ENCODE data around the gene HECW1.
"Not testable (repeated sequence)": the region's sequence is repeated elsewhere in the genome, so short reads cannot be mapped to it uniquely, and the experiment has no call there.

HECW1 gene

DNA sequence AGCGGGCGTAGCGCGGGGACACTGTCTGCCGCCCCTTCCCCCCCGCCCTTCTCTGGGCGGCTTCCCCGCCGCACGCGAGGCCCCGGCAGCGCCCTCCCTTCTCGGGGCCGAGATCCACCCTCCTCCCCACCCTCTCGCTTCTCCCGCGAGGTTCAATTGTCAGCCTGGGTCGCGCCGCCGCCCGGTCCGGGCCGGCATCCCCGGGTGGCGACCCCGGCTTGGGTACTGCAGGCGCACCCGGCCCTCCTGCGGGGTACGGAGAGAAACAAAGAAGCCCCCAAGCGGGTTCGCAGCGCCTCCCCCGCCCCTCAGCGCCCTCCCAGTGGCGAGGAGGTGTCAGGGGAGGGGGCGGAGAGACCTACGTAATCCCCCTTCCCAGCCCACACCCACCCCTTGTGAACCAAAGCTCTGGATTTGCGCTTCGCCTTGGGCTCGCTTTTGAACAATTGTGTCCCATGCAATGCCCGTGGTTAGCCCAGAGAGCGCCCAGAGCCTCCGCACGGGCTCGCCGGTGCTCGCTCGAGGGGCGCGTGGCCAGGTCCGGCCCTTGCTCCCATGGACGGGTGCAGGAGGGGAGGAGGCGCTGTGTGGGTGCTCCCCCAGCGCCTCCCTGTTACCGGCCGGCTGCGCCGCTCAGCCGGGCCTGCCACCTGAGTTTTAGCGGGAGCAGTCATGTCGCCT, 634 bp downstream of the HECW1 start:
- no peak for DNase-seq

DNA sequence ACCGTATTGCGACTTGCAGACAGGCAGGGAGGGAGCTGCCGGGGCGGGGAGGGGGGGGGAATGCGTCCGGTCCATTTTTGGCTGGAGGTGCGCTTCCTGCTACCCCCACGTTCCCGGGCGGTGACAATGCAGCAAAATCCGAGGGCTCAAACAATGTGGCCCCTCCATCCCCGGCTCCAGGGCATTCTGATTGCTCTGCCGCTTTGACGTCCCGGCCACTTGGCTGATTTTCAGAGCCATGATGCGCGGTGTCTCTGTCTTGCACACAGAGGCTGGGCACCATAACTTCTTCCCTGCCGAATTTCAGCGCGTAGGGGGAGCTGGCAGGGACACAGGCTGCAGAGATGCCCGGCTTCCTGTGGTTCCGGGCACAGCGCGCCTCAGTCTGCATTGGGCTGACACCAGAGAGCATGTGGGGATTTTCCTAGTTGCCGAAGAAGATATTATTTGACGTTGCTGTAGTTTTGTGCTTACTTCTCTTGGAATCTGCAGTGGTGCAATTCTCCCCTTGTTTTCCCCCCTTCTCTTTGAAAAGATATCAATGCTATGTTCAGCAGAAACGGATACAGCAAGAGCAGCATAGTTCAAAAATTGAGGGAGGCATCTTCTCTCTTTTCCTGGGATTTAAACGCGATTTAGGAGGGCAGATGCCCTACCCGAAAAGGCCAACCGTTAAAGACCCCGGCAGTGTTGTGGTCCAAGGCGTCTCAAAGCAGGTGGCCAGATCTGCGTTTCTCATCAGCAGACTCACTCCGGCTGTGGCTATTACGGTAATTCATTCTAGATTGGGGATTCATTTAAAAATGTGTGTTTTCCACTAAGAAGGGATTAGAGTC, 1.4 kb downstream of the HECW1 start:
- no peak for DNase-seq

DNA sequence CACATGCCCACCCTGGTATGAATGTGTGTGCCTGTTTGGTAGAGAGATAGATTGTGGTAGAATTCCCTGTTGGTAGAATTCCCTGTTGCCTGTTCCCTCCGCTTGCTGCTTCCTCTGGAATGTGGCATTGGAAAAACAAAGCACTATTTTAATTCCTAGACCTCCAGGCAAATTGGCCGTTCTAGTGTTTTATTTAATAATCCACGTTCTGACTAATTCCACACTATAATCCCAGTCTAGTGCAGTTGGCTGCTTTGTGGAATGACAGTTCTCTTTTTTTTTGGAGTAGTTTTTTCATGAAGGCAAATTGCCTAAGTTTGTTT, 2.0 kb downstream of the HECW1 start:
- DNase-seq = no peak

DNA sequence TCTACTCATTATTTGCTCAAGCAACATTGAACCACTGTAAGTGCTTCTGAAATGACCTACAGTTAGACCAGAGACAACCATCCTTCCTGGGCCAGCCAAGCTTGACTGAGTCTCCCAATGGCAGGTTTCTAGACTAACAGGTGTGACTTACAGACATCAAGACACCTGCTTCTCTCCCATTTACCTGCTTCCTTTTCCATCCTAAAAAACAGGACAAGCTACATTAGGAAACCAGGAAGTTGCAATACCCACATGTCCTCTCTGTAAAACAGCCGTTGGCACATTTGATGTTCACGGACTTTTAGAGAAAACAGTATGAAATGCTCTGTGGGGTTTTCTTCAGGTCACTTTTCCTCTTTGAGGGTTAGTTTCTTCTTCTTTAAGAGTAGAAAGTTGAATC, 4.0 kb downstream of the HECW1 start:
- no peak for DNase-seq

DNA sequence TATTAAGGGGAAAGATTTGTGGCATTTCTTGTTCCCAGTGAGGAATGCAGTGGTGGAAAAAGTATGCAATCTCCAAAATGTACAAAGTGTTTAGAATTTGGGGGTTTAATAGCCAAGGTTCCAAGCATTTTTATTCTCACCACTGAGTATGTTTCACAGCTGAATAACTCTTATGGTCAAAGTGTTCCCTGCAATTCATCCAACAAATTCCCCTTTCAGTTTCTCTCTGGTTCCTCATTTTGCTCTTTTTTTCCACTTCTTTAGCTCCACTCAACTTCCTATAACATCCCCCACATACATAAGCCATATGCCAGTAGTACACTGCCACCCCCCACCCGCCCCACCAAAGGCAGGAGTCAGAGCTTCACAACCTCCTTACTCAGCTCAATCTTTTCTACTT, 4.6 kb downstream of the HECW1 start:
- no peak for DNase-seq

DNA sequence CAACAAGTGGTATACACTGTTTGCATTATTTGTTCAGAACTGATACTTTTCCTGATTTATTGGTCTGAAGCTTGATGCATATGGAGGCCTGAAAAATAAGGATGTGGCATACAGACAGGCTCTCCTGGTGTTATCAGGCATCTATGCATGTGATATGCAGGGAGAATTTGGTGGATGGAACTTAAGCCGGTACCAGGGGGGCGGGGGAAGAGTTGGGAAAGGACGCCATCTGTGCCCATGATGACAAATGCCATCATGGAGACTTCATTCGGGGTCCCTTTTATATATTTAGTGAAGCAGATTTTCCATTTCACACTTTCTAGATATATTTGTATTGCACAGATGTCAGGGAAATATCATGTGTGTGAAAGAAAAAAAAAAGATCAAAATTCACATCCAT, 5.4 kb downstream of the HECW1 start:
- DNase-seq = no peak

DNA sequence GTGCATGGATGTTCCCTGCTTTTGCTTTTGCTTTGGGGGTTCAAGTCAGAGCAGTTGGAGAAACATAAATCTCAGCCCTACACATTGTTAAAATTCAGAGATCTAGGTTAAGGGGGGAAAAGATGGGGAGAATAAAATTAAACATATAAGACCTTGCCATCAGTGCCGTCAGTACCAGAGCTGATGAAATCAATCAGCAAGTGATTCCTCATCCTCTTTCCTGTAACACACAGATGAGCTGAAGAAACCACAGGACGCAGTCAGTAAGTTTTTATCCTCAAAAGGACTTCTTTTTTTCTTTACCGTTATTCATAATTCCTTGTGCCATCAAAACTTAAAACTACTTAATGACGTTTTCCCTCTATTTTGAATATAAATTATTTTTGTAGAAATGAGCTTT, 5.9 kb downstream of the HECW1 start:
- DNase-seq = no peak

DNA sequence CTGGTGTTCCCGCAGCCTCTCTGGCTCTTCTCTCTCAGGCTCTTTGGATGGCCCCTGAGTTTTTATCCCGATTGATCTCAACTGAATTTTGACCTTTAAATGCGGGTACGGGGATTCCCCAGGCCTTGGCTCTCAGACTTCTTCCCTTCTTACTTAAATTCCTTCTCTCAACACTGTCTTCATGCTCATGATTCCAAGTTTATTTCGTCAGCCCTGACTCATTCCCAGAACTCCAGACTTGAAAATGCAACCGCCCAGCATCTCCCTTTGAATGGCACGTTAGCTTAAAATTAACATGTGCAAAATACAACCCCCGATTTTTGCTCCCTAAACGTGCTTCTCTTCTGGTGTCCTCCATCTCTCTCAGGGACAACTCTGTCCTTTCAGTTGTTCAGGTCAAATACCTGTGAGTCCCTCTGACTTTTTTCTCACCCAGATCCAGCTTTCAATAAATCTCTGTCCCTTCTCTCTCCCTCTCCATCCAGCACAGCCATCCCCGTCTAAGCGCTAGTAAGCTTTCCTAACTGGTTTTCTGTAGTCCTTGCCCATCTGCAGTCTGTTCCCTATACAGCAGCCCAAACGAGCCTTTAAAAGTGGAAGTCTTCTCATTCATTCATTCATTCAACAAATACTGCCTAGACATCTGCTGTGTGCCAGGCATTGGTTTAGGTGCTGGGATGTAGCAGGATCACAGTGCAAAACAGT, 7.1 kb downstream of the HECW1 start:
- DNase-seq = no peak

DNA sequence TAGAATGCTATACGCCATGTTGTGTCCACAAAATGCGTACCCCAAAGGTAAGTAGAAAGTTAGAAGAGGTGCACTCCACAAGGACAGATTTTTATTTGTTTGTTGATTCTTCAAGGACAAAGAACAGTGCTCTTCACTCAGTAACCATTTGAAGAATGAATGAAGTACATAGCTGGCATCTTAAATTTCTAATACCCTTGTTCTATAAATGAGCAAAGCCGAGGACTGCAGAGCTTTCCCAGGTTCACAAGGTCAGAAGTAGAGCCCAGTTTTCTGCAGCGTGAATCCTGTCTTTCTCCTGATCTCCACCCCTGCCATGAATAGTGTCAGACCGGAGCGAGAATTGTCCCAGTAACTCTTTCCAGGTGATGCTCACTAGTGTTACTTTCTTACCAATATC, 9.5 kb downstream of the HECW1 start:
- DNase-seq = no peak

DNA sequence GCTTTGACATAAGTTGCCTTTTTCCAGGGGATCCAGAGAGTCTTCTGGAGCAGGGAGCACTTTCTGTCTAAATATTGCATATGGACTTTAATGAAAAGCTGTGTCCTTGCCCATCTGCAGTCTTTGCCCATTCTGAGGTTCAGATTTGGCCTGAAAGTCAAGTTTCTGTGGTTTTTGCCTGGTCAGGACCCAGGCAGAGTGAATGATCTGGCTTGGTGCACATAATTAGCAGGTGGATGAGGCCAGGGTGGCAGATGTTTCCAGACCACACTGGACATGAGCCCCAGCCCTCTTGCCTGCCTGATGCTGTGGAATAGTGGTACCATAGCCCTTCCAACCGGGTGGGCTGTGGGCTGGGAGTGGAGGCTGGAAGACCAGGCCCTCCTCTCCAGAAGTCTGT, 11.0 kb downstream of the HECW1 start:
- DNase-seq = no peak

DNA sequence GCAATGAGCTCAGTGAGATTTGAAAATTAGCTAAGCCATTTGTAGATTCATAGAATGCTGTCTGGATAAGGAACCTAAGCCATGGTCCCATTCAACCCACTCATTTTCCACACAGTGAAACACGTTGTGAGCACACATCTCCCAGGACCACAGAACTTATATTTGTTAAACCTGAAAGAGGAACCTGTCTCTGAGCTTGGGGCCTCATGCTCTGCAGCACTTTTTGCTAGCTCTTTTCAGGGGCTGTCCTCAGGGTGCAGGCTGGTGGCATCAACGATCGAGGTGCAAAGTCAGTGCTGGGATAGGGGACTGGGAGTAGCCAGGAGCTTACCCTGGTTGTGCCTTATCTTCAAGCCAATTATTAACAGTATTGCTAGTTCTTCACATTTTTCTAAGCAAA, 11.9 kb downstream of the HECW1 start:
- DNase-seq = no peak

DNA sequence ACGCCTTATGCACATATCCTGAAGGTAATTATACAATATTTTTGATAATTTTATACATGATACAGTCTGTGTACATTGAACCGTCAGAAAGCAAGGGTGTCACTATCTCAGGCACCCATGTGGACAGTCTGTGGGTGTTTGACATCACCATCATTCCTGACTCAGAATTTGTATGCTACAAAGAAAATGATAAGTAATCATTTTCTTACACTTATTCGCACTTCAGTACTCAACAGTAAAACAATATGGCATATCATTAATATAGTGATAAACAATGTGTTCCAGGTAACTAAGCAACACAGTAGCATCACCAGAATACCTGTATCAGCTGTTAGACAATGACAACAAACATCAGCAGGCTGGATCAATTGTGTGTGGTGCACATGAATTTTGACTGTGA, 17.9 kb downstream of the HECW1 start:
- no peak for DNase-seq

DNA sequence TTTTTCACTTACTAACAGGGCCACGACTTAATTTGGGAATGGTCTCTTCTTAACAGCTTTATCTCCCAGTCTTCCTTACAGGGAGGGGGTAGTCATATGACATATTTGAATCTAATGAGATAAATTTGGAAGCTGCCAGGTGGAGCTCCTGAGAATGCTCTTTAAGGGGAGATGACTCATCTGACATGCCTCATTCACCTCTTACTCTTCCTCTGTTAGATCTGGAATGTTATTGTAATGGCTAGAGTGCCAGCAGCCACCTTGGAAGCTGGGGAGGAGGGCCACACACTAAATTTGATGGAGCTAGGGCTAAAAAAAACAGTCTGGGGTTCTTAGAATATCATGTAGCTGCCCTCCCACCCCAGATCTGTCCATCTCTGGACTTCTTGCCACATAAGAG, 22.7 kb downstream of the HECW1 start:
- DNase-seq = no peak

DNA sequence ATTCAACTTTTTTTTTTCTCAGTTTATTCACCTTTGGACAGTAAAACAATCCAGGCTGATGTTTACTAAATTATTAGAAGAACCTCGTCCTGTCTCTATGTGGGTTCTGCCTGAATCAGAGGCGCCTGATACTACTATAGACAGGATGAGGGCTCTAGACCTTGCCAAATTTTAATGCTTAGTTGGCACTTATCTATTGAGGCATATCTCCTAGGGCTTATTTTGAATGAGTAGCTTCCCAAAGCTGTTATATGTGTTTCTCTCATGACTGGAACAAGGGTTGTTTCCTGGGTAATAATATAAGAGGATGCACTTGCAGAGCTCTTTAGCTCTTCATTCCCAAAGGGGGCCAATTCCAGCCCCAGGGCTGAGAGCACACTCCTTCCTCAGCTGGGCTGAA, 23.6 kb downstream of the HECW1 start:
- DNase-seq = no peak

DNA sequence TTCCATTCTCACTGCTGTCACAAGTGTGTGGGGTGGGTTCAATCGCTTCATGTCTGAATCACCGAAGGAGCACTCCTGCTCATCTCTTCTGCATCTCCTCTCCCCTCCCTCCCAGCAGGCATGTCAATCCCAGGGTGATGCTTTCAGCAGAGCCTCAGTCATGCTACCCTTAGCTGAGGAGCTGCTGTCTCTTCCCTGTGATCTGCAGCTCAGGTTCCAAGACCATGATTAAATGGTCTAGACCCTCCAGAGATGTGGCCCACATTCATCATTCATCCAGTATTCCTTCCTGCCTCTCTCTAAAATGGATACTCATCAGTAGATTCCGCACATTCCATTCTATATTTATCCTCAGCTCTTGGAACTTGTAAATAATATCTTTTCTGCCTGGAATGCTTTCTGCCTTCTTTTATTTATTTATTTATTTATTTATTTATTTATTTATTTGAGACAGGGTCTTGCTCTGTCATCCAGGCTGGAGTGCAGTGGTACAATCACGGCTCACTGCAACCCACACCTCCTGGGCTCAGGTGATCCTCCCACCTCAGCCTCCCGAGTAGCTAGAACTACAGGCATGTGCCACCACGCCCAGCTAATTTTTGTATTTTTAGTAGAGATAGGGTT, 24.8 kb downstream of the HECW1 start:
- DNase-seq = not testable (repeated sequence)

DNA sequence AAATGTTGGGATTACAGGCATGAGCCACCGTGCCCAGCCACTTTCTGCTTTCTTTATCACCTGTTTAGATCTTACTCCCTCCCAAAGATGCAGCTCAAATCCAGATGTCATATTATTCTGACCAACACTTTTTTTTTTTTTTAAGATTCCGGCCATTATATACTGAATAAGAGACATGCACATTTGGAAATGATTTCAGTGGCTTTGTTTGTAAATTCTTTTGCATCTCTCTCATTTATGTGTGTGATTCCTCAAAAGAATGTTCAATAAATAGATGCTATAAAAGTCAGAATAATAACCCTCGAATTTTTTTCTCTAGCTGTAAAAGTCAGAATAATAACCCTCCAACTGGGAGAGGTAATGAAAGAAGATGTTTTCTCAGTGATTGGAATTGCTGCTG, 25.4 kb downstream of the HECW1 start:
- DNase-seq = no peak

DNA sequence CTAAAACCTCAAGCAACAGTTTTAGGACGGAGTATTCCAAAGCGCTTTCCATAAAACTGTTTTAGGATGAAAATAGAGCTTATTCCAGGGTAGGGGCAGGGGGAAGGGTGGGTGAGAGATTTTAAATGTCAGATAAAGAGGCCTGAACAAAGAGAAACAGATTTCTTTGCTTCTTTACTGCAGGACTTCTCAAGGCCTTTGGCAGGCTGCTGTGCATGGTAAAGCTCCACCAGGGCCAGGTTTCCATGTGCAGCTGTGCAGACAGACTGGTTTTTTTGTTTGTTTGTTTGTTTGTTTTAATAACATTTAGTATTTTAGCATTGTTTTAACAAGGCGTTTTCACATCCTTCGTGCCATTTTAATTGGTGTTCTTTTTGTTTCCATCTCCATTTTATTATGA, 26.3 kb downstream of the HECW1 start:
- no peak for DNase-seq

DNA sequence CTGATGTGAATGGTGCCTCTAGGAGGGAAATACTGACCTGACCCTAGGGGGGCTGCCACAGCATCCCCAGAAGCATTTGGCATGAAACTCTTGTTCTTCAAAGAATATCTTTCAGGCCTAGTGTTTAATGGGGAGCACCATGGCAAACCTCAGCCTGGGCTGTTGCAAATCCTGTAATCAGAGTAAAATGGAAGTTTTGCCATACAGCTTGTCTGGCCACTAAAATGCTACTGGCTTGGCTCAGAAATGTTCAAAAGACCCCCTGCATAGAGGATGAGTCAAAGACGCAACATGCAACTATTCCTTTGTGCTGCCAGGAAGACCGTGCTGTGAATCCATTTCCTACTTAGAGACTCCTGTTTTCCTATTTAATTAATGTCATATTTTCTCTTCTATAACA, 26.7 kb downstream of the HECW1 start:
- DNase-seq = no peak

DNA sequence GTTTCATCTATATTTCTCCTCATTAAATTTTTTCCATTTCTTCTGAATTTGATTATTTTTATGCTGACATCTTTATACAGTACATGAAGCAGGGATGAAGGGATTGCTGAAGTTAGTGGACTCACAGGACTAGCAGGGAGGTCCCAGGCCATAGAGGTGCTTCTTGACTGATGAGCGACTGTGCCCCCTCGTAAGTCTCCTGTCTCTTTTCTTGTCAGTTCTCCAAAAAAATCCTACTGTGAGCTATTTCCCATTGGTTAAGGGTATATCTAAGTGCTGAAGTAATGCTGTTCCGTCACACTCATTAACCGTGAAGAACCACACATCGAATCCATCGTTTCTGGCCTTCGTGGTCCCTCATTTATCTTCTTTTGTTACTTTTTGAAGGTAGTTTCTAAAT, 27.7 kb downstream of the HECW1 start:
- no peak for DNase-seq

DNA sequence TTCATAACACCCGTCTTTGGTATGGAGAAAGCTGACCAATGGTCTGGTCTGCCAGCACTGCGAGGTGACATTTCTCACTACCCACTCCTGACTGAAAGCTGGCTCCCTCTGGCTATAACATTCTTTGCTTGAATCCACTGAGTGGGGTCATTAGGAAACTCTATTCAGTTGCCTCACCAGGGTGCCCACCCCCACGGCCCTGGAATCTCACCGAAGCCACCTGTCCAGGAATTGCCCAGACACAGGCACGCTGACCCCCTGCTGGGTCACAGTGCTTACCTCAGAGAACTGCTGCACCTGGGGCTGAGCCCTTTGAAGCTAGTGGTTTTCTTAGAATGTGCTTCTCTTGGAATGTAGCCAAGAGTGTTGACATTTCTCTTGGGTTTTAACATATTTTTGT, 28.6 kb downstream of the HECW1 start:
- DNase-seq = no peak

DNA sequence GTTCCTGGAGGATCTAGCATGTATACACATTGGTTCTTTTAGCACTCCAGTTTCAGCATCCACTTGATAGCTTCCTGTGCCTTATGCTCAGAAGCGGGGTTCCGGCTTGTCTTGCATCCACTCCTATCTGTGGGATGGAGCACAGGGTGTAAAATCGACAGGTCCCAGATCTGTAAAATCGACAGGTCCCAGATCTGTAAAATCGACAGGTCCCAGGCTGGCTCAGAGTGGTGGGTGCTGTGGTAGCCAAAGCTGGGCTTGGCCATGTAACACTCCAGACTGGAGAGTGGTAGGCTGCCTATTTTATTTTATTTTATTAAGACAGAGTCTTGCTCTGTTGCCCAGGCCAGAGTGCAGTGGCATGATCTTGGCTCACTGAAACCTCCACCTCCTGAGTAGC, 30.3 kb downstream of the HECW1 start:
- no peak for DNase-seq

DNA sequence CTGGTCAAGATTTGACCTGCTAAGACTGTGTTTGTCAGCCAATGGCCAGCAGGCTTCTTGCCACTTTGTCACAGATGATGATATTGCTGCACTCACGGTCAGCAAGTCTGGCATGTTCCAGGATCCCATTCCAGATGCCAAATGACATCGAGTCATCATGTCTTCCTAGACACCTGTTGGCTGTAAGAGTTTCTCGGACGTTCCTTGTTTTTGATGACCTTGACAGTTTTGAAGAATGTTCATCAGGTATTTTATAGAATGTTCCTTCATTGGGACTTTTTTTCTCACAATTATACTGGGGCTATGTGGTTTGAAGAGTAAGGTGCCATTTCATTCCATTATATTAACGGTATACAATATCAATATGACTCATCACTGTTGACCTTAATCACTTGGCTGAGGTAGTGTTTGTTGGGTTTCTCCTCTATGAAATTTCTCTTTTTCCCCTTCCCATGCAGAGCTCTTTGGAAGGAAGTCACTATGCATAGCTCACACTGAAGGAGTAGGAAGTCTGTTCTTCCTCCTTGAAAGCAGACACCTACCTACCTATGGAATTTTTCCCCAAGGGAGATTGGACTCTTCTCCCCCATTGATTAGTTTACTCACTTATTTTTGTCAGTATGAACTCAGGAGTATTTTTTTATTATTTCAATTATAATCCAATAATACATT, 31.6 kb downstream of the HECW1 start:
- no peak for DNase-seq

DNA sequence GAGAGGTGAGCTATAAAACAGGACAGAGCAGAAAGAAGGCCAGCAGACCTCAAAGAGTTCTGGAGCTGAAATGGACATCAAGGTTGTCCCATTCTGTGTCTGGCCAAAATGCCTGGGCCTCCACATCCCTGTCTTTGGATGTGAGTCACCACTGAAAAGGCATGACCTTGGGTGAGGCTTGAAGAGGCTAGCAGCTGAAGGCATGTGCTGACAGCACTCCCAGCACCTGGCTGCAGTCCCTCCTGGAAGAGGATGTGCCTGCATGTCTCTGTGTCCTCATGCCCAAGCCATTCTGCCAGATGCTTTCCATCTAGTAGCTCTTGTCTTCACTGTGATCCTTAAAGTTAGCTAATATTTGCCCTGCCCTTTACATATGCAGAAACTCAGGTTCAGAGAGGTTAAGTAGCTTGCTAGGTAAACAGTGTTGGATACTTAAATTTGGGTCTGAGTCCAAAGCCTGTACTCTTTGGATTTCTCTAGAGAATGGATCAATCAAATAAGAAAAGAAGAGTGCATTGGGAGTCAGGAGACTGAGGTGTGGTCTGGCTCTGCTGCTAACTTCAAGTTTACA, 35.8 kb downstream of the HECW1 start:
- DNase-seq = no peak

All from DMS153 (cell line).